Rectal smooth muscle tissue (tissue), 1 donor: ENCODE data around the gene FSIP1.

Experiments used
- H3K27ac ChIP-seq: one replicate; pipeline ENCODE4 v1.7.0; 2013; ENCODE audit warnings: low read depth, low read length, inconsistent platforms
- H3K27me3 ChIP-seq: one replicate; pipeline ENCODE4 v1.7.0; 2013; ENCODE audit warnings: low read length; ENCODE audit not compliant: control insufficient read depth, insufficient read depth
- H3K36me3 ChIP-seq: one replicate; pipeline ENCODE4 v1.7.0; 2013; ENCODE audit warnings: low read length; ENCODE audit not compliant: control insufficient read depth, insufficient read depth
- H3K4me1 ChIP-seq: one replicate; pipeline ENCODE4 v1.7.0; 2013; ENCODE audit warnings: low read length; ENCODE audit not compliant: control insufficient read depth, insufficient read depth
- H3K4me3 ChIP-seq: one replicate; pipeline ENCODE4 v1.7.0; 2013; ENCODE audit warnings: low read length
- H3K9ac ChIP-seq: one replicate; pipeline ENCODE4 v1.7.0; 2013; ENCODE audit warnings: low read length

Gene FSIP1

DNA sequence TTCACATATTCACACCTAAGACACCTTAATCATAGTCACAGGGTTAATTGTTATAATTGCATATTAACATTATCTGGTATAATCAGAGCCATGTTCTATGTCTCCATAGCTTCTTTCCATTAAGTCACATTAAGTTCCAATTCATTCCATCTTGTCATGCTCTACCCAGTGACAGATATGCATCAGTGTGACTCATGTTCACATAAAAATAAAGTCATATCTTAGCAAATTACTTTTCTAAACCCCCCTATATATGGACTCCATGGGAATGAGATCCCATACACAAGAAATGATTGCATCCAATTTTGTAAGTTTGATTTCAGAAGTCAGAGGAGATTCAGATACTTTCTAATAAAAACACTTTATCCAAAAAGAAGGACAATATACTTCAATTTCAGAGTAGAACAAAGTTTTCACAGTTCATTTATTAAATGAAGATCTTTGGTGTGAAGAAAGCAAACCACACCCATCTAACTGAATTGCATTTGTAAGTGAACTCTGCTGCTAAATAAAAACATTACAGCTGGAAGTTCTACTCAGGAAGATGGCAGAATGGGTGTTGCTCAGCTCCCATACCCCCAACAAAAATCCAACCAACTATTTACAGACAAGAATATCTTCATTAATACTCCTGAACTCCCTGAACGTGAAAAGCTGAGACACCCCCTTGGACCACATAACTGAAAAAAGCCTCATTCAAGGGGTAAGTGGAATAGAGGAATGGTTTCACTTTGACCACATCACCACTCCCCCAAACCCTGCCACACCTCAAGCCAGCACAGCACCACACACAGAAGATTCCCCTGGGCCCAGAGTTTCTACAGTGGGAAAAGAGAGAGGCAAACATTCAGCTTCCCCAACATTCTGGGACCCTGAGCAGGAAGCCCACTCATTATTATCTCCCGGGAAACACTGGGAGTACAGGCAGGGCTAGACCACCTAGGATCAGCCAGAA is 174.2 kb downstream of the FSIP1 start:
- H3K27ac ChIP-seq = no peak overlapping the region
- no peaks in the 10 kb centered on the region for H3K4me1 ChIP-seq
- H3K27me3 ChIP-seq = no peaks in the 10 kb centered on the region
- H3K4me3 ChIP-seq = no peak overlapping the region
- H3K9ac ChIP-seq = no peak overlapping the region
- H3K36me3 ChIP-seq = no peaks in the 10 kb centered on the region

DNA sequence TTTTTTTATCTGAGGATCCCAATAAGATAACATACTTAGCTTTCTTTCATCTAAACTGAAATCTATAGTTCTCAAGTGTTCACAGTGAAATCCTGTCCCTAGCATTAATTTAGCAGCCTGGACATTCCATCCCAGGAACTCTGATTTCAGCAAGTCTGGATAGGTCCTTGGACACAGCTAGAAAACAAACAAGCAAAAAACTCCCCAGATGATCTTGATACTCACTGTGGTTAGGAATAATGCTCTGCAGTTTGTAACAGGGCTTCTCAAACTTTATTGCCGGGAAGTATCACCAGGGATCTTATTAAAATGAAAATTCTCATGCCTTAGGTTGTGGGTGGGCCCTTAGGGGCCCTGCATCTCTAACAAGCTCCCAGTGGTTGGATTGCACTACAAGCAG is 177.5 kb downstream of the FSIP1 start:
- Histone ChIP-seq H3K27ac (no peak overlapping the region), H3K36me3 (no peaks in the 10 kb centered on the region)

DNA sequence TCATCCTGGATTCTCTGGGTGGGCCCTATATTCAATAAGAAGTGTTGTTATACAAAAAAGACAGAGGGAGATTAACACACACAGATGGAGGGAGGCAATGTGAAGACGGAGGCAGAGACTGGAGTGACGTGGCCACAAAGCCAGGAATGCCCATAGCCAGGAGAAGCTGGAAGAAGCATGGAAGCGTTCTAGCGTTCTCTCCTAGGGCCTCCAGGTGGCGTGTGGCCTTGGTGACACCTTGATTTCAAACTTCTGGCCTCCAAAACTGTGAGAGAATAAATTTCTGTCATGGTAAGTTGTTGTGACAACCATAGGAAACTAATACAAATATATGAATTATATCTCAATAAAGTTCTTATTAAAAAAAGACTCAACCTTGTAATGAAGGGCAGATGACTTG is 180.5 kb downstream of the FSIP1 start:
- Histone ChIP-seq H3K4me1 (peaks cover 3% of the 10 kb centered on the region), H3K9ac (no peak overlapping the region), H3K4me3 (no peak overlapping the region), H3K36me3 (no peaks in the 10 kb centered on the region), H3K27ac (no peak overlapping the region), H3K27me3 (no peaks in the 10 kb centered on the region)

More for the DNA sequence above, 177.5 kb downstream of the FSIP1 start:
- Histone ChIP-seq H3K9ac (no peak overlapping the region), H3K4me3 (no peak overlapping the region), H3K4me1 (no peaks in the 10 kb centered on the region), H3K27me3 (no peaks in the 10 kb centered on the region)

DNA sequence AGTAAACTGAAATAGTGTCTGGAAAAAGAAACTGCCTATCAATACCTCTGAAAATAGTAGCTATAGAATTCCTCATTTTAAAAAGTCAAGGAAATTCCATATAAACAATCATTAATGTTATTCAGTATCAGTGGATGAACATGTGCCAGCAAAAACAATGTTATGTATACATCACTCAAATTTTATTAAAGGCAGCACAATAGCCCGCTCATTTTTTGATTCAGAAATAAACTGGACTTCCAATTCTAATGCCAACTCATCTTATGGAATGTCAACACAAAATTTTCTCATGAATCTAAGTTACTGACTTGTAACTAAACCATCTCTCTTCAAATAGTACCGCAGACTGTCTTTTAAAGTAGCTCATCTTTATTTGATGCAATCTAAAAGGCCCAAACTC is 182.8 kb downstream of the FSIP1 start:
- H3K4me3 ChIP-seq = no peak overlapping the region
- no peaks in the 10 kb centered on the region for H3K27me3 ChIP-seq
- H3K9ac ChIP-seq = no peak overlapping the region
- H3K27ac ChIP-seq = no peak overlapping the region
- peaks cover 6% of the 10 kb centered on the region for H3K36me3 ChIP-seq
- H3K4me1 ChIP-seq = peaks cover 3% of the 10 kb centered on the region

DNA sequence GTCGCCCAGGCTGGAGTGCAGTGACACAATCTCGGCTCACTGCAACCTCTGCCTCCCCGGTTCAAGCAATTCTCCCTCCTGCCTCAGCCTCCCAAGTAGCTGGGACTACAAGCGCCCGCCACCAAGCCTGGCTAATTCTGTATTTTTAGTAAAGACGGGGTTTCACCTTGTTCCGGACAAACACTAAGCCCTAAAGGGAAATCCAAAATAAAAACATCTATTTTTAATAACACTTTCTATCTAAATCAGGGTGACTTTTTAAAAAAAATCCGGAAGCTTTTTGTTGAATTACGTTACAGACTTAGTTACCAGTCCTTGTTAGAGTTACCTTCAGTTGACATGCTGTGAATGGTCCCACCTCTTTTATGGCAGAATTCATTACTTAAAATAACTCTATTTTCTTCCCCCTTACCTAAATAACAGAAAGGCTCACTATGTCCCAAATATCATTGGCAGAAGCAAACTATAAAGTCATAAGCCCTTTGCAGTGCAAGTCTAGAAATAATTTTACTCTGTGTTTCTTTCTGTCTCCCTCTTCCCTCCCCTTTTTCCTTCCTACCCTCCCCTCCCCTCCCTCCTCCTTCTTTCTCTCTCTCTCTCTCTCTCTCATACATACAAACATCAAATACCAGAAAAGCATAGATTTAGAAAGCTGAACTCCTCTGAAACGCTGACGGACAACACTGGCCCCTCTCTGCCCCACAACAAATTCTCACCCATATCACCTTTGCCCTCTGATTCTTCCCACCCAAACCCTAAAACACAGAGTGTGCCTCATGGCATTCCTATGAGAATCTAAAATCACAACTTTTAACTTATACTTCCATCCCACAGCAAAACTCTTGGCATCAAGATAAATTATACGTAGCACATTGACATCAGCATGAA is 183.4 kb downstream of the FSIP1 start:
- Histone ChIP-seq H3K27me3 (no peaks in the 10 kb centered on the region), H3K4me1 (peaks cover 6% of the 10 kb centered on the region), H3K36me3 (peaks cover 9% of the 10 kb centered on the region), H3K4me3 (no peak overlapping the region), H3K9ac (no peak overlapping the region), H3K27ac (no peak overlapping the region)

DNA sequence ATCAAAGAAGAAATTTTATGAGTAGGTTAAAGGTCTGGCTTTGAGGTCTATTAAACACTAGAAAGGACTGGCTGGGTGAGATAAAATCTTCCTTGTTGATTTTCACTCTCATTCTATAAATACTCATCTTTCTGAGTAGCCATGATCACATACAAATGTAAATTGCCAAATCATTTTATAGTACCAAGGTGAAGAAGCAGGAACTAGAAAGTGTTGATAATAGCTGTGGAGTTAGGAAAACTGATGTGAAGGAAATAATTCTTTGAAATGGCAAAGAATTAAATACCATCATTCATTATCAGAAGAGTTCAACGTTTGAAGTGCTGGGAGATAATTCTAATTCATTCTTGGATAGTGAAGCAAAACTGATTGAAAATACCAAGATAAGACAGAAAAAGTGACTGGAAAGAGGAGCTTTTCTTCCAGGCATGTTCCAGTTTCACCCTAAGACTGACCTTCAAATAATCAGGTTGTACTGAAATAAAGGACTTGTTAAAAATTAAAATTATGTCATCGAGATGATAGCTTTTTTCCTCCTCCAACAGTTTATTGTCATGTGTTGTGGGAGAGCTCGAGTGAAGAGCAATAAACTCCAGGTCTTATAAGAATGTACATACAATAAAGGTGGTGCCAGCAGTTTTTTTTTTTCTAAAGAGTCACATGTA is 184.3 kb downstream of the FSIP1 start:
- peaks cover 17% of the 10 kb centered on the region for H3K36me3 ChIP-seq
- no peak overlapping the region for H3K27ac ChIP-seq
- no peaks in the 10 kb centered on the region for H3K27me3 ChIP-seq
- H3K4me3 ChIP-seq = no peak overlapping the region
- no peak overlapping the region for H3K9ac ChIP-seq
- peaks cover 6% of the 10 kb centered on the region for H3K4me1 ChIP-seq

DNA sequence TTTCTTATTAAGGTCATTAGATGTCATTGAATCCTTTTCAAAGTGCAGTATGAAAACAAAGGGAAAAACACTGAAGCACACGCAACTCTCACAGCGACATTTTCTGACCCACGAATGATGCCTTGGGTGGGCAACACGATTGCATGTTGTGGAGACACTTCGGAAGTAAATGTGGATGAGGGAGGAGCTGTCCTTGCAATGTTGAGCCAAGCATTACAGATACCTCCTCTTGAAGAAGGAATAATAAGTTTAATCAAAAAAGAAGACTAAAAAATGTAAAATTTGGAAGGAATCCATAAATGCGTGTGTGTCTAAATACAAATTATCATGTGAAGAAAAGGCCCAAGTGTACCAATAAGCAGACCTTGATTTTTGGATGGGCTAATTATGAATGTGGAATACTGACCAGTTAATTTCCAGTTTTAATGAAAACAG is 184.9 kb downstream of the FSIP1 start:
- Histone ChIP-seq H3K4me1 (peaks cover 6% of the 10 kb centered on the region), H3K27me3 (no peaks in the 10 kb centered on the region), H3K9ac (no peak overlapping the region), H3K27ac (no peak overlapping the region), H3K36me3 (peaks cover 22% of the 10 kb centered on the region), H3K4me3 (no peak overlapping the region)

DNA sequence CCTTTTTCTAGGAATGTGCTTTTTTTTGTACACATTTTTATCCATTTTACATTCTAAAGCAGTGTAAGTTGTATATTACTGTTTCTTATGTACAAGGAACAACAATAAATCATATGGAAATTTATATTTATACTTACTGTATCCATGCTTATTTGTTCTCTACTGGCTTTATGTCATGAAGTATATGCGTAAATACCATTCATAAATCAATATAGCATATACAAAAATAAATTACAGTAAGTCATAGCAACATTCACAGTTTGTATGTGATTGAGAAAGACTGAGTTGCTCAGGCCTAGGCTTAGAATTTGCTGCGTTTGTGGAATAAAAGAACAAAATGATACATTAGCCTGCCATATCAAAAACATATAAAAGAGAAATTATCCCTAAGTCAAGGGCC is 185.3 kb downstream of the FSIP1 start:
- H3K4me3 ChIP-seq = no peak overlapping the region
- no peak overlapping the region for H3K27ac ChIP-seq
- peaks cover 27% of the 10 kb centered on the region for H3K36me3 ChIP-seq
- no peak overlapping the region for H3K9ac ChIP-seq
- peaks cover 6% of the 10 kb centered on the region for H3K4me1 ChIP-seq
- no peaks in the 10 kb centered on the region for H3K27me3 ChIP-seq

DNA sequence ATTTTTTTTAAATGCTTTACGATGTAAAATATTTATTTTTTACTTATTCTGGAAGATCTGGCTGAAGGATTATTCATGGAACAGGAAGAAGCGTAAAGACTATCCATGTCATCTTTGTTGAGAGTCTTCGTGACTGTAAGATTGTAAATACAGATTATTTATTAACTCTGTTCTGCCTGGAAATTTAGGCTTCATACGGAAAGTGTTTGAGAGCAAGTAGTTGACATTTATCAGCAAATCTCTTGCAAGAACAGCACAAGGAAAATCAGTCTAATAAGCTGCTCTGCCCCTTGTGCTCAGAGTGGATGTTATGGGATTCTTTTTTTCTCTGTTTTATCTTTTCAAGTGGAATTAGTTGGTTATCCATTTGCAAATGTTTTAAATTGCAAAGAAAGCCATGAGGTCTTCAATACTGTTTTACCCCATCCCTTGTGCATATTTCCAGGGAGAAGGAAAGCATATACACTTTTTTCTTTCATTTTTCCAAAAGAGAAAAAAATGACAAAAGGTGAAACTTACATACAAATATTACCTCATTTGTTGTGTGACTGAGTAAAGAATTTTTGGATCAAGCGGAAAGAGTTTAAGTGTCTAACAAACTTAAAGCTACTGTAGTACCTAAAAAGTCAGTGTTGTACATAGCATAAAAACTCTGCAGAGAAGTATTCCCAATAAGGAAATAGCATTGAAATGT is 186.1 kb downstream of the FSIP1 start:
- peaks cover 27% of the 10 kb centered on the region for H3K36me3 ChIP-seq
- no peak overlapping the region for H3K9ac ChIP-seq
- H3K4me3 ChIP-seq = no peak overlapping the region
- no peak overlapping the region for H3K27ac ChIP-seq
- peaks cover 6% of the 10 kb centered on the region for H3K4me1 ChIP-seq
- no peaks in the 10 kb centered on the region for H3K27me3 ChIP-seq

DNA sequence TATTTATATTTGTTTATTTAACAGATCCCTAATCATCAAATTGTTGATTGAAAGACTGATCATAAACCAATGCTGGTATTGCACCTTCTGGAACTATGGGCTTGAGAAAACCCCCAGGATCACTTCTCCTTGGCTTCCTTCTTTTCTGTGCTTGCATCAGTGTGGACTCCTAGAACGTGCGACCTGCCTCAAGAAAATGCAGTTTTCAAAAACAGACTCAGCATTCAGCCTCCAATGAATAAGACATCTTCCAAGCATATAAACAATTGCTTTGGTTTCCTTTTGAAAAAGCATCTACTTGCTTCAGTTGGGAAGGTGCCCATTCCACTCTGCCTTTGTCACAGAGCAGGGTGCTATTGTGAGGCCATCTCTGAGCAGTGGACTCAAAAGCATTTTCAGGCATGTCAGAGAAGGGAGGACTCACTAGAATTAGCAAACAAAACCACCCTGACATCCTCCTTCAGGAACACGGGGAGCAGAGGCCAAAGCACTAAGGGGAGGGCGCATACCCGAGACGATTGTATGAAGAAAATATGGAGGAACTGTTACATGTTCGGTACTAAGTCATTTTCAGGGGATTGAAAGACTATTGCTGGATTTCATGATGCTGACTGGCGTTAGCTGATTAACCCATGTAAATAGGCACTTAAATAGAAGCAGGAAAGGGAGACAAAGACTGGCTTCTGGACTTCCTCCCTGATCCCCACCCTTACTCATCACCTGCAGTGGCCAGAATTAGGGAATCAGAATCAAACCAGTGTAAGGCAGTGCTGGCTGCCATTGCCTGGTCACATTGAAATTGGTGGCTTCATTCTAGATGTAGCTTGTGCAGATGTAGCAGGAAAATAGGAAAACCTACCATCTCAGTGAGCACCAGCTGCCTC is 187.1 kb downstream of the FSIP1 start:
- no peak overlapping the region for H3K4me3 ChIP-seq
- H3K4me1 ChIP-seq = peaks cover 12% of the 10 kb centered on the region
- H3K27ac ChIP-seq = no peak overlapping the region
- H3K36me3 ChIP-seq = peaks cover 36% of the 10 kb centered on the region
- H3K9ac ChIP-seq = no peak overlapping the region
- no peaks in the 10 kb centered on the region for H3K27me3 ChIP-seq
